Naive thymus-derived CD4-positive, alpha-beta T cell (primary cell): ENCODE measurements around the gene TRPC4. TPM values are rescaled to one million over a fixed set of nuclear protein-coding genes. Genes with fewer than 3 reads are reported as not detected.

Source experiments
- ATAC-seq: fragments of 150-1000 bp; cut with Tn5 transposase; 2 replicates; pipeline ENCODE4 v1.10.0; 2021; ENCODE audit warnings: mild to moderate bottlenecking, moderate library complexity
- CTCF ChIA-PET: fragments of 350-600 bp; sonication (Branson Sonifier 250); formaldehyde crosslinking; loops from one replicate; lab custom pipeline; 2021; ENCODE audit warnings: antibody characterized with exemption; lab: Charles Lee
- POLR2A ChIA-PET: fragments of 350-600 bp; sonication (Branson Sonifier 250); formaldehyde crosslinking; loops from one replicate; lab custom pipeline; 2021; ENCODE audit warnings: antibody characterized with exemption, inconsistent platforms; lab: Charles Lee
- DNase-seq, 9 donors: peaks; one replicate each; pipeline versions ENCODE4 v3.0.0 to v3.0.0-alpha.2; 2020 to 2022; ENCODE audit warnings: mixed read lengths in 1 of 9
- H3K27ac ChIP-seq: one replicate; pipeline ENCODE4 v1.7.0; 2013; ENCODE audit warnings: mild to moderate bottlenecking, low read depth, low read length, moderate library complexity
- H3K27me3 ChIP-seq, 2 donors: one replicate each; pipeline ENCODE4 v1.7.0; 2013; ENCODE audit warnings: low read length in 2 of 2, mild to moderate bottlenecking in 2 of 2, moderate library complexity in 2 of 2; ENCODE audit not compliant: control insufficient read depth in 2 of 2, insufficient read depth in 2 of 2
- H3K36me3 ChIP-seq, 3 experiments: 1 replicate in 2 of 3; 2 replicates in 1 of 3; pipeline ENCODE4 v1.7.0; 2013; ENCODE audit warnings: low read length in 3 of 3, mild to moderate bottlenecking in 3 of 3, moderate library complexity in 1 of 3; ENCODE audit not compliant: insufficient read depth in 3 of 3, control insufficient read depth in 2 of 3
- H3K4me1 ChIP-seq, 2 donors: one replicate each; pipeline ENCODE4 v1.7.0; 2013; ENCODE audit warnings: low read length in 2 of 2, mild to moderate bottlenecking in 2 of 2, moderate library complexity in 1 of 2; ENCODE audit not compliant: control insufficient read depth in 2 of 2, insufficient read depth in 2 of 2
- H3K4me3 ChIP-seq: 2 replicates; pipeline ENCODE4 v1.7.0; 2013; ENCODE audit warnings: mild to moderate bottlenecking, low read length
- H3K9me3 ChIP-seq, 3 experiments: 1 replicate in 2 of 3; 2 replicates in 1 of 3; pipeline ENCODE4 v1.7.0; 2013; ENCODE audit warnings: low read length in 3 of 3; ENCODE audit not compliant: control insufficient read depth in 2 of 3
- H3K27ac Mint-ChIP-seq, 9 donors: one replicate each; pipeline ENCODE4 v1.8.0; 2020 to 2022; ENCODE audit warnings: mixed read lengths in 9 of 9, mild to moderate bottlenecking in 8 of 9, moderate library complexity in 5 of 9, inconsistent platforms in 2 of 9
- H3K27me3 Mint-ChIP-seq, 5 donors: one replicate each; pipeline ENCODE4 v1.8.0; 2021 to 2022; ENCODE audit warnings: mixed read lengths in 5 of 5, mild to moderate bottlenecking in 1 of 5
- H3K36me3 Mint-ChIP-seq, 5 donors: one replicate each; pipeline ENCODE4 v1.8.0; 2020 to 2022; ENCODE audit warnings: mixed read lengths in 5 of 5, mild to moderate bottlenecking in 3 of 5, inconsistent platforms in 1 of 5
- H3K4me1 Mint-ChIP-seq, 7 donors: one replicate each; pipeline ENCODE4 v1.8.0; 2020 to 2022; ENCODE audit warnings: mixed read lengths in 7 of 7, mild to moderate bottlenecking in 3 of 7, inconsistent platforms in 1 of 7
- H3K4me3 Mint-ChIP-seq, 10 donors: one replicate each; pipeline ENCODE4 v1.8.0; 2020 to 2022; ENCODE audit warnings: mild to moderate bottlenecking in 10 of 10, mixed read lengths in 10 of 10, moderate library complexity in 6 of 10, inconsistent platforms in 2 of 10
- H3K9me3 Mint-ChIP-seq, 11 donors: one replicate each; pipeline ENCODE4 v1.8.0; 2020 to 2022; ENCODE audit warnings: mixed read lengths in 11 of 11, mild to moderate bottlenecking in 4 of 11, inconsistent platforms in 1 of 11, moderate library complexity in 1 of 11
- intact Hi-C, 2 donors: fragments of 100-400 bp; cut with micrococcal nuclease; formaldehyde crosslinking; loops; one replicate each; pipeline ENCODE4 v1.15.1; 2023
- polyA plus RNA-seq, 2 donors: library from polyadenylated mRNA; unstranded; fragments of 300-500 nt; fragmentation: Illumina TruSeq; gene quantifications; one replicate each; pipeline ENCODE4 v1.2.3, GENCODE V29; 2021
- total RNA-seq, 6 experiments: library from RNA in 5 of 6; stranded (reverse) in 5 of 6; gene quantifications; 1 replicate in 5 of 6; 2 replicates in 1 of 6; pipeline ENCODE4 v1.2.3 and lab custom pipeline; 2021 to 2026

The TRPC4 gene
- total and polyA plus RNA-seq, 7 experiments from 2014 or later = not detected

DNA sequence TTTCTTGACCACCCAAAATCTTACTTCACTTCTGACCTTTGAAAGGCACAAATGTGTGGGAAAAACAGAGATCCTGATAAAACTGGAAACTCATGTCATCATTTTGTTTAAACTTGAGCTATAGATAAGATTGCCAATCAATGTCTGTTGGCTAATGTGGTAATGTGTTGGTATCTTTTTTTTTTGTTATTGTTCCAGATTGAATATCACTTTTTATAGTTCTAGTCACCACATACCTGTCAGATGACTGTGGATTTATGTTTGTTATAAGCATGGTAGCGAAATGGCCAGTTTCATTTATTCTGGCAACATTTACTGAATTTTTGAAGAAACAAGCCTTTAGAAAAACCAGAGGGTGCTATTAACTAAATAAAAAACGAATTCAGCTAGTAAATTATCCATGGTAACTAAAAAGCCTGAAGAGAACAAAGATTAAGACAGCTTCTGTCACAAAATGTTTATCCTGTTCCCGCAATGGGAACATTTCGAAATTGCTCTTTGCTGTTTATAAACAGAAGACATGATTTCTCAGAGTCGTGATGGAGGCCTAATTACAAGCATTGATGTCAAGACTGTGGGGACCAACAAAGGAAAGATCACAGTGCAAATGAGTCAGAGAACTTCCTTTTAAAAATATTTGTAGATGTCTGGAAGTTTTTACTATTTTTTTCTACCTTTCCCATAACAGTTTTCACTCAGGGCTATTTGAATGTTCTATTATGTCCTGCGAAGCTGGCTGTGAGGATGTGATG, 188.1 kb downstream of the TRPC4 start:
- ChIA-PET CTCF (no interaction called here), POLR2A (no interaction called here)
- Histone ChIP-seq H3K9me3 (no peaks in the 10 kb centered on the region), H3K4me3 (no peak overlapping the region), H3K36me3 (no peaks in the 10 kb centered on the region), H3K27ac (no peak overlapping the region), H3K4me1 (no peaks in the 10 kb centered on the region), H3K27me3 (no peaks in the 10 kb centered on the region)
- H3K27me3 Mint-ChIP-seq = peaks cover 0 to 4% (median 0%) of the 10 kb centered on the region in 5 donors
- intact Hi-C loops = no loop called here
- no peak overlapping the region for H3K27ac Mint-ChIP-seq
- ATAC-seq (no peak), DNase-seq (no peak)
- no peaks in the 10 kb centered on the region for H3K36me3 Mint-ChIP-seq
- no peaks in the 10 kb centered on the region for H3K4me1 Mint-ChIP-seq
- H3K9me3 Mint-ChIP-seq = peaks cover 0 to 5% (median 0%) of the 10 kb centered on the region in 11 donors
- H3K4me3 Mint-ChIP-seq = no peak overlapping the region

GRCh38 chr13:37680137-37680536, 189.4 kb downstream of the TRPC4 start:
- ATAC-seq = no peak
- intact Hi-C loops = no loop called here
- Histone ChIP-seq H3K27ac (no peak overlapping the region), H3K4me1 (no peaks in the 10 kb centered on the region), H3K27me3 (no peaks in the 10 kb centered on the region), H3K36me3 (no peaks in the 10 kb centered on the region), H3K9me3 (no peaks in the 10 kb centered on the region), H3K4me3 (no peak overlapping the region)
- no peaks in the 10 kb centered on the region for H3K36me3 Mint-ChIP-seq
- H3K4me3 Mint-ChIP-seq = no peak overlapping the region
- POLR2A ChIA-PET = no interaction called here
- CTCF ChIA-PET = interaction anchor here (0.6 kb wide), 1 partner anchor 54 kb away, joined by 3 read pairs; no protein-coding TSS in a partner anchor
- H3K27ac Mint-ChIP-seq = no peak overlapping the region
- no peaks in the 10 kb centered on the region for H3K4me1 Mint-ChIP-seq
- H3K27me3 Mint-ChIP-seq = no peaks in the 10 kb centered on the region
- DNase-seq = no peak
- peaks cover 0 to 5% (median 0%) of the 10 kb centered on the region in 11 donors for H3K9me3 Mint-ChIP-seq

GRCh38 chr13:37679043-37679442, 190.5 kb downstream of the TRPC4 start:
- no peaks in the 10 kb centered on the region for H3K4me1 Mint-ChIP-seq
- POLR2A ChIA-PET = no interaction called here
- H3K27me3 Mint-ChIP-seq = no peaks in the 10 kb centered on the region
- Histone ChIP-seq H3K4me3 (no peak overlapping the region), H3K27ac (no peak overlapping the region), H3K4me1 (no peaks in the 10 kb centered on the region), H3K9me3 (no peaks in the 10 kb centered on the region), H3K27me3 (no peaks in the 10 kb centered on the region), H3K36me3 (no peaks in the 10 kb centered on the region)
- ATAC-seq (no peak), DNase-seq (no peak)
- H3K27ac Mint-ChIP-seq = no peak overlapping the region
- no peak overlapping the region for H3K4me3 Mint-ChIP-seq
- no peaks in the 10 kb centered on the region for H3K36me3 Mint-ChIP-seq
- CTCF ChIA-PET = no interaction called here
- peaks cover 0 to 5% (median 0%) of the 10 kb centered on the region in 11 donors for H3K9me3 Mint-ChIP-seq
- intact Hi-C loops = no loop called here

GRCh38 chr13:37669845-37670244, 199.7 kb downstream of the TRPC4 start:
- H3K36me3 Mint-ChIP-seq = no peaks in the 10 kb centered on the region
- DNase-seq (no peak), ATAC-seq (no peak)
- no peak overlapping the region for H3K4me3 ChIP-seq
- no peaks in the 10 kb centered on the region for H3K4me1 ChIP-seq
- H3K4me1 Mint-ChIP-seq = no peaks in the 10 kb centered on the region
- H3K27ac Mint-ChIP-seq = no peak overlapping the region
- no peak overlapping the region for H3K27ac ChIP-seq
- ChIA-PET POLR2A (no interaction called here), CTCF (no interaction called here)
- no peak overlapping the region for H3K4me3 Mint-ChIP-seq
- intact Hi-C loops = no loop called here
- peaks cover 0 to 4% (median 0%) of the 10 kb centered on the region in 5 donors for H3K27me3 Mint-ChIP-seq
- H3K36me3 ChIP-seq = no peaks in the 10 kb centered on the region
- H3K9me3 ChIP-seq = no peaks in the 10 kb centered on the region
- peaks cover 0 to 10% (median 2%) of the 10 kb centered on the region in 11 donors for H3K9me3 Mint-ChIP-seq
- no peaks in the 10 kb centered on the region for H3K27me3 ChIP-seq

DNA sequence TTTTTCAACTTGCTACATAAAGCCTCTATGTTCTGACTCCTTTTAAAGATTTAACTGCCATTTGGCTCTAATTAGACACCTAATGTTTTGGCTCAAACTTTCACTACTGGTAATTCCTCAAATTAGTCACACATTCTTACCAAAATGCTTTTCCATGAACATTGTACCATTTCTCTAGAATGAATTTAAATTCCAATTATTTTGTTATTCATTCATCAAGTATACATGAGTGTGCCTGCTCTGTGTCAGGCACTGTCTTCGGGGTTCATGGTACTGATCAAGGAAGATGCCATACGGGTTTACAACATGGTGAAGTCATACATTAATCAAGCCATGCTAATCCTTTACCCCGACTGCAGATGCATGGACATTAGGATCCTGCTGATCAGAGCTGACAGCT, 201.9 kb downstream of the TRPC4 start:
- Mint-ChIP-seq H3K4me1 (no peaks in the 10 kb centered on the region), H3K4me3 (no peak overlapping the region), H3K9me3 (peaks cover 0 to 10% (median 0%) of the 10 kb centered on the region in 11 donors), H3K27me3 (peaks cover 0 to 4% (median 0%) of the 10 kb centered on the region in 5 donors), H3K36me3 (no peaks in the 10 kb centered on the region), H3K27ac (no peak overlapping the region)
- Histone ChIP-seq H3K4me3 (no peak overlapping the region), H3K9me3 (no peaks in the 10 kb centered on the region), H3K27me3 (no peaks in the 10 kb centered on the region), H3K27ac (no peak overlapping the region), H3K36me3 (no peaks in the 10 kb centered on the region), H3K4me1 (no peaks in the 10 kb centered on the region)
- ChIA-PET CTCF (no interaction called here), POLR2A (no interaction called here)
- no peak for DNase-seq
- intact Hi-C loops = no loop called here
- ATAC-seq = no peak

DNA sequence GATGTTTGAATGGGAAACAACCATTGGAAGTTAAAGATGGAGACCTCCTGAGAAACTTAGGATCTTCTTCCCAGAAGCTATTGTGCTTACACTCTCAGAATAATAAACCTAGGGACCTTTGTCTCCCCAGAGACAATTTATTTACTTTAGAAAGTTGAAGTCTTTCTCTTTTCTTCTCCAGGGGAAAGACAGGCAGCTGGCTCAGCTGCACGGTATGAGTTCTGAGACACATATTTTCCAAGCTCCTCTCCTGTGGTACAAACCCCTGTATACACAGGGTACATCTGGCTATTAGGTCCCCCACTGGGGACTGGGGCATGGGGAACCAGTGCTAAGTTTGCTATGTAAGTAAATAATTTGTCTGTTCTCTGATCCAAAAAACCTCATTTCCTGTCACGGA, 203.5 kb downstream of the TRPC4 start:
- Mint-ChIP-seq H3K27ac (no peak overlapping the region), H3K27me3 (peaks cover 0 to 4% (median 0%) of the 10 kb centered on the region in 5 donors), H3K36me3 (no peaks in the 10 kb centered on the region), H3K4me1 (no peaks in the 10 kb centered on the region), H3K4me3 (no peak overlapping the region), H3K9me3 (peaks cover 0 to 10% (median 1%) of the 10 kb centered on the region in 11 donors)
- Histone ChIP-seq H3K27ac (no peak overlapping the region), H3K9me3 (no peaks in the 10 kb centered on the region), H3K27me3 (no peaks in the 10 kb centered on the region), H3K4me3 (no peak overlapping the region), H3K4me1 (no peaks in the 10 kb centered on the region), H3K36me3 (no peaks in the 10 kb centered on the region)
- DNase-seq (no peak), ATAC-seq (no peak)
- ChIA-PET POLR2A (no interaction called here), CTCF (no interaction called here)
- intact Hi-C loops = no loop called here

DNA sequence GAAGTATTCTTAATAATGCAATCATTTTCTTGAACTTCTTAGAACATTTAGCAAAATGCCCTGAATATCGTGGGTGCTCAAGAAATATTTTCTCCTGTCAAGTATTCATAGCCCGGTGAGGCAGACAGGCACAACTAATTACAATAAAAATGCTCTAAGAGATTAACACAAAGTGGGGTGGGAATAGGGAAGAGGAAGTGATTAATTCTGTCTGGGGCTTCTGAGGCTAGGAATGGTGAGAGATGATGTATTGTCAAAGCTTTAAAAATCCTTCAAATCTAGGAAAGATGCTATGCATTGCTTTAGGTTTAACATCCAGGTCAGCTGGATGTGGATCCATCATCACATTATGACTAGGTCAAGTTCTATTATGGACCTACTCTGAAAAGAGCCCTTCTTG, 204.2 kb downstream of the TRPC4 start:
- ATAC-seq (no peak), DNase-seq (no peak)
- no peaks in the 10 kb centered on the region for H3K36me3 ChIP-seq
- Mint-ChIP-seq H3K4me1 (no peaks in the 10 kb centered on the region), H3K36me3 (no peaks in the 10 kb centered on the region), H3K27me3 (peaks cover 0 to 4% (median 0%) of the 10 kb centered on the region in 5 donors), H3K9me3 (peaks cover 0 to 10% (median 1%) of the 10 kb centered on the region in 11 donors), H3K4me3 (no peak overlapping the region), H3K27ac (no peak overlapping the region)
- no peaks in the 10 kb centered on the region for H3K4me1 ChIP-seq
- H3K4me3 ChIP-seq = no peak overlapping the region
- no peak overlapping the region for H3K27ac ChIP-seq
- ChIA-PET CTCF (interaction anchor here (0.6 kb wide), 1 partner anchor 11 kb away, joined by 3 read pairs; no protein-coding TSS in a partner anchor), POLR2A (no interaction called here)
- no peaks in the 10 kb centered on the region for H3K27me3 ChIP-seq
- intact Hi-C loops = no loop called here
- no peaks in the 10 kb centered on the region for H3K9me3 ChIP-seq
